ENCODE measurements around the gene PLCB4. TPM values are rescaled to one million over a fixed set of nuclear protein-coding genes. Genes with fewer than 3 reads are reported as not detected.

The PLCB4 gene
- total RNA-seq, 1 experiment from 2014 or later: 14.9 TPM

GRCh38 chr20:9035126-9035525 is 33.8 kb upstream of the PLCB4 start:
- no peaks in the 10 kb centered on the region for H3K36me3 ChIP-seq (ENCODE audit: low read depth)
- no peak for TF ChIP-seq EZH2 (IDR thresholded peaks at IDR 0.05; ENCODE audit: low read depth)
- TF ChIP-seq CTCF (conservative IDR thresholded peaks at IDR 0.05): no peak
- peaks cover 10% of the 10 kb centered on the region; the same call in 1 of the 2 replicates for H3K4me1 ChIP-seq (replicated peaks; ENCODE audit: insufficient read depth)
- no peaks in the 10 kb centered on the region for H3K27me3 ChIP-seq (ENCODE audit: insufficient read depth, low read depth)
- H3K27ac ChIP-seq: no peak overlapping the region
- ChIA-PET CTCF (no interaction called here), POLR2A (ENCODE audit: unreplicated experiment) (no interaction called here)
- no peak overlapping the region for H2AFZ ChIP-seq
- no peaks in the 10 kb centered on the region for H3K9me3 ChIP-seq (ENCODE audit: insufficient read depth, low read depth)
- peaks cover 9% of the 10 kb centered on the region; the same call in 1 of the 2 replicates for H3F3A ChIP-seq (ENCODE audit: insufficient read depth, low read depth)
- intact Hi-C loops (cut with micrococcal nuclease; ENCODE audit: unreplicated experiment): no loop called here
- H4K20me1 ChIP-seq (ENCODE audit: insufficient read depth): no peaks in the 10 kb centered on the region
- no peak overlapping the region for H3K4me2 ChIP-seq
- no peak overlapping the region for H3K4me3 ChIP-seq
- H3K79me2 ChIP-seq (ENCODE audit: low read depth): no peaks in the 10 kb centered on the region
- peak; percentile 53 to 74 for DNase-seq
- no TSS peak for BruUV-seq (replicated peaks)
- no peaks in the 10 kb centered on the region for H3K9me2 ChIP-seq (ENCODE audit: insufficient read depth)

GRCh38 chr20:9036593-9036992 is 32.3 kb upstream of the PLCB4 start:
- ChIA-PET POLR2A (ENCODE audit: unreplicated experiment) (no interaction called here), CTCF (no interaction called here)
- Histone ChIP-seq H3K27me3 (ENCODE audit: insufficient read depth, low read depth) (no peaks in the 10 kb centered on the region), H3K4me1 (replicated peaks; ENCODE audit: insufficient read depth) (peaks cover 10% of the 10 kb centered on the region; the same call in 1 of the 2 replicates), H3K9me3 (ENCODE audit: insufficient read depth, low read depth) (no peaks in the 10 kb centered on the region), H3K36me3 (ENCODE audit: low read depth) (no peaks in the 10 kb centered on the region), H3K4me3 (no peak overlapping the region), H3K9me2 (ENCODE audit: insufficient read depth) (no peaks in the 10 kb centered on the region), H2AFZ (no peak overlapping the region), H3K4me2 (no peak overlapping the region), H4K20me1 (ENCODE audit: insufficient read depth) (no peaks in the 10 kb centered on the region), H3K79me2 (ENCODE audit: low read depth) (no peaks in the 10 kb centered on the region), H3F3A (ENCODE audit: insufficient read depth, low read depth) (peaks cover 9% of the 10 kb centered on the region; the same call in 1 of the 2 replicates), H3K27ac (no peak overlapping the region)
- intact Hi-C loops (cut with micrococcal nuclease; ENCODE audit: unreplicated experiment): no loop called here
- TF ChIP-seq EZH2 (IDR thresholded peaks at IDR 0.05; ENCODE audit: low read depth): no peak
- no peak for TF ChIP-seq CTCF (conservative IDR thresholded peaks at IDR 0.05)
- DNase-seq: no peak
- BruUV-seq (replicated peaks): no TSS peak

GRCh38 chr20:9038791-9039535 is 29.9 kb upstream of the PLCB4 start:
- no peak for DNase-seq
- TF ChIP-seq EZH2 (IDR thresholded peaks at IDR 0.05; ENCODE audit: low read depth): no peak
- no peak for TF ChIP-seq CTCF (conservative IDR thresholded peaks at IDR 0.05)
- Histone ChIP-seq H2AFZ (no peak overlapping the region), H3K9me3 (ENCODE audit: insufficient read depth, low read depth) (no peaks in the 10 kb centered on the region), H4K20me1 (ENCODE audit: insufficient read depth) (no peaks in the 10 kb centered on the region), H3K36me3 (ENCODE audit: low read depth) (no peaks in the 10 kb centered on the region), H3K27me3 (ENCODE audit: insufficient read depth, low read depth) (no peaks in the 10 kb centered on the region), H3K4me3 (no peak overlapping the region), H3F3A (ENCODE audit: insufficient read depth, low read depth) (peaks cover 9% of the 10 kb centered on the region; the same call in 1 of the 2 replicates), H3K4me2 (no peak overlapping the region), H3K79me2 (ENCODE audit: low read depth) (no peaks in the 10 kb centered on the region), H3K9me2 (ENCODE audit: insufficient read depth) (no peaks in the 10 kb centered on the region), H3K4me1 (replicated peaks; ENCODE audit: insufficient read depth) (peaks cover 17% of the 10 kb centered on the region), H3K27ac (no peak overlapping the region)
- POLR2A ChIA-PET (ENCODE audit: unreplicated experiment): no interaction called here
- no TSS peak for BruUV-seq (replicated peaks)
- CTCF ChIA-PET: no interaction called here
- intact Hi-C loops (cut with micrococcal nuclease; ENCODE audit: unreplicated experiment): no loop called here

All from PC-9 (cell line).